ENCODE data around the gene ZCCHC7. TPM values are rescaled to one million over a fixed set of nuclear protein-coding genes. Genes with fewer than 3 reads are reported as not detected.

The ZCCHC7 gene
- total and polyA plus RNA-seq, 9 of the 15 experiments (the other 6 are each of a cell fraction or from before 2014, with no cell fraction given): 34.1 to 68.9 (median 48.8) TPM

DNA sequence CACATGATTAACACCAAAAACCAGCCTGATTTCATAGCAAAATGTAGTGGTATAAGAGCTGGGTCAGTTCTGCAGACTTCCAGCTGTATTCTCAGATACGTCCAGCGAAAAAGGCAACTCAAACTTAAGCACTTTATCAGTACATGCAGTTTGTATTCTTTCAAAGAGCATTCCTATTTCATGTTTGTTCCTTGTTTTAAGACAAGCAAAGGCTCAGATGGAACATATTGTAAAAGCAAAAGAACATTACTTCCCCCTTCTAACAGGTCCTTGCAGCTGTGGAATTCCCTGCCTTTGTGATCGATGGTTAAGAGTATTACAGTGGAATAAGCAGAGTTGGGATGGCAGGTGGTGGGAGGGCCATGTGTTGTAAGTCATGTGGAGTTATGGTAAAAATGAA is 215.8 kb downstream of the ZCCHC7 start (continued):
- TF ChIP-seq CCAR2 (IDR thresholded peaks at IDR 0.05; ENCODE audit: low read depth, low read length) (no peak), SMARCA4 (IDR thresholded peaks at IDR 0.05) (peak; percentile 68), KDM5B (IDR thresholded peaks at IDR 0.05; ENCODE audit: insufficient replicate concordance, low read depth, low read length) (no peak), DPF2 (IDR thresholded peaks at IDR 0.05) (peak; percentile 68), CBFA2T3 (IDR thresholded peaks at IDR 0.05) (peak; percentile 80), CBX1 (IDR thresholded peaks at IDR 0.05; ENCODE audit: low read depth) (no peak), FOXM1 (IDR thresholded peaks at IDR 0.05; ENCODE audit: low read depth) (peak; percentile 33; the same call in 1 of the 2 replicates), FOXM1 (CRISPR knock-in tag; IDR thresholded peaks at IDR 0.05; ENCODE audit: low read depth) (no peak), POLR2A (conservative IDR thresholded peaks at IDR 0.05) (no peak), CBFA2T2 (conservative IDR thresholded peaks at IDR 0.05) (peak; percentile 59), ZKSCAN1 (IDR thresholded peaks at IDR 0.05; ENCODE audit: low read depth, low read length) (no peak)
- TF ChIP-seq, protein P1, sequence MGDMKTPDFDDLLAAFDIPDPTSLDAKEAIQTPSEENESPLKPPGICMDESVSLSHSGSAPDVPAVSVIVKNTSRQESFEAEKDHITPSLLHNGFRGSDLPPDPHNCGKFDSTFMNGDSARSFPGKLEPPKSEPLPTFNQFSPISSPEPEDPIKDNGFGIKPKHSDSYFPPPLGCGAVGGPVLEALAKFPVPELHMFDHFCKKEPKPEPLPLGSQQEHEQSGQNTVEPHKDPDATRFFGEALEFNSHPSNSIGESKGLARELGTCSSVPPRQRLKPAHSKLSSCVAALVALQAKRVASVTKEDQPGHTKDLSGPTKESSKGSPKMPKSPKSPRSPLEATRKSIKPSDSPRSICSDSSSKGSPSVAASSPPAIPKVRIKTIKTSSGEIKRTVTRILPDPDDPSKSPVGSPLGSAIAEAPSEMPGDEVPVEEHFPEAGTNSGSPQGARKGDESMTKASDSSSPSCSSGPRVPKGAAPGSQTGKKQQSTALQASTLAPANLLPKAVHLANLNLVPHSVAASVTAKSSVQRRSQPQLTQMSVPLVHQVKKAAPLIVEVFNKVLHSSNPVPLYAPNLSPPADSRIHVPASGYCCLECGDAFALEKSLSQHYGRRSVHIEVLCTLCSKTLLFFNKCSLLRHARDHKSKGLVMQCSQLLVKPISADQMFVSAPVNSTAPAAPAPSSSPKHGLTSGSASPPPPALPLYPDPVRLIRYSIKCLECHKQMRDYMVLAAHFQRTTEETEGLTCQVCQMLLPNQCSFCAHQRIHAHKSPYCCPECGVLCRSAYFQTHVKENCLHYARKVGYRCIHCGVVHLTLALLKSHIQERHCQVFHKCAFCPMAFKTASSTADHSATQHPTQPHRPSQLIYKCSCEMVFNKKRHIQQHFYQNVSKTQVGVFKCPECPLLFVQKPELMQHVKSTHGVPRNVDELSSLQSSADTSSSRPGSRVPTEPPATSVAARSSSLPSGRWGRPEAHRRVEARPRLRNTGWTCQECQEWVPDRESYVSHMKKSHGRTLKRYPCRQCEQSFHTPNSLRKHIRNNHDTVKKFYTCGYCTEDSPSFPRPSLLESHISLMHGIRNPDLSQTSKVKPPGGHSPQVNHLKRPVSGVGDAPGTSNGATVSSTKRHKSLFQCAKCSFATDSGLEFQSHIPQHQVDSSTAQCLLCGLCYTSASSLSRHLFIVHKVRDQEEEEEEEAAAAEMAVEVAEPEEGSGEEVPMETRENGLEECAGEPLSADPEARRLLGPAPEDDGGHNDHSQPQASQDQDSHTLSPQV (IDR thresholded peaks at IDR 0.05): peak; percentile 39; the same call in 1 of the 2 replicates
- TF ChIP-seq, protein P2, sequence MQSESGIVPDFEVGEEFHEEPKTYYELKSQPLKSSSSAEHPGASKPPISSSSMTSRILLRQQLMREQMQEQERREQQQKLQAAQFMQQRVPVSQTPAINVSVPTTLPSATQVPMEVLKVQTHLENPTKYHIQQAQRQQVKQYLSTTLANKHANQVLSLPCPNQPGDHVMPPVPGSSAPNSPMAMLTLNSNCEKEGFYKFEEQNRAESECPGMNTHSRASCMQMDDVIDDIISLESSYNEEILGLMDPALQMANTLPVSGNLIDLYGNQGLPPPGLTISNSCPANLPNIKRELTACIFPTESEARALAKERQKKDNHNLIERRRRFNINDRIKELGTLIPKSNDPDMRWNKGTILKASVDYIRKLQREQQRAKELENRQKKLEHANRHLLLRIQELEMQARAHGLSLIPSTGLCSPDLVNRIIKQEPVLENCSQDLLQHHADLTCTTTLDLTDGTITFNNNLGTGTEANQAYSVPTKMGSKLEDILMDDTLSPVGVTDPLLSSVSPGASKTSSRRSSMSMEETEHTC (IDR thresholded peaks at IDR 0.05): no peak
- TF ChIP-seq, protein P3, sequence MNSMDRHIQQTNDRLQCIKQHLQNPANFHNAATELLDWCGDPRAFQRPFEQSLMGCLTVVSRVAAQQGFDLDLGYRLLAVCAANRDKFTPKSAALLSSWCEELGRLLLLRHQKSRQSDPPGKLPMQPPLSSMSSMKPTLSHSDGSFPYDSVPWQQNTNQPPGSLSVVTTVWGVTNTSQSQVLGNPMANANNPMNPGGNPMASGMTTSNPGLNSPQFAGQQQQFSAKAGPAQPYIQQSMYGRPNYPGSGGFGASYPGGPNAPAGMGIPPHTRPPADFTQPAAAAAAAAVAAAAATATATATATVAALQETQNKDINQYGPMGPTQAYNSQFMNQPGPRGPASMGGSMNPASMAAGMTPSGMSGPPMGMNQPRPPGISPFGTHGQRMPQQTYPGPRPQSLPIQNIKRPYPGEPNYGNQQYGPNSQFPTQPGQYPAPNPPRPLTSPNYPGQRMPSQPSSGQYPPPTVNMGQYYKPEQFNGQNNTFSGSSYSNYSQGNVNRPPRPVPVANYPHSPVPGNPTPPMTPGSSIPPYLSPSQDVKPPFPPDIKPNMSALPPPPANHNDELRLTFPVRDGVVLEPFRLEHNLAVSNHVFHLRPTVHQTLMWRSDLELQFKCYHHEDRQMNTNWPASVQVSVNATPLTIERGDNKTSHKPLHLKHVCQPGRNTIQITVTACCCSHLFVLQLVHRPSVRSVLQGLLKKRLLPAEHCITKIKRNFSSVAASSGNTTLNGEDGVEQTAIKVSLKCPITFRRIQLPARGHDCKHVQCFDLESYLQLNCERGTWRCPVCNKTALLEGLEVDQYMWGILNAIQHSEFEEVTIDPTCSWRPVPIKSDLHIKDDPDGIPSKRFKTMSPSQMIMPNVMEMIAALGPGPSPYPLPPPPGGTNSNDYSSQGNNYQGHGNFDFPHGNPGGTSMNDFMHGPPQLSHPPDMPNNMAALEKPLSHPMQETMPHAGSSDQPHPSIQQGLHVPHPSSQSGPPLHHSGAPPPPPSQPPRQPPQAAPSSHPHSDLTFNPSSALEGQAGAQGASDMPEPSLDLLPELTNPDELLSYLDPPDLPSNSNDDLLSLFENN (IDR thresholded peaks at IDR 0.05; ENCODE audit: low read depth in 2 of 2, low read length in 2 of 2): no peak
- TF ChIP-seq, protein P4, sequence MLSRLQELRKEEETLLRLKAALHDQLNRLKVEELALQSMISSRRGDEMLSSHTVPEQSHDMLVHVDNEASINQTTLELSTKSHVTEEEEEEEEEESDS (CRISPR knock-in tag; IDR thresholded peaks at IDR 0.05): no peak
- TF ChIP-seq, protein P5, sequence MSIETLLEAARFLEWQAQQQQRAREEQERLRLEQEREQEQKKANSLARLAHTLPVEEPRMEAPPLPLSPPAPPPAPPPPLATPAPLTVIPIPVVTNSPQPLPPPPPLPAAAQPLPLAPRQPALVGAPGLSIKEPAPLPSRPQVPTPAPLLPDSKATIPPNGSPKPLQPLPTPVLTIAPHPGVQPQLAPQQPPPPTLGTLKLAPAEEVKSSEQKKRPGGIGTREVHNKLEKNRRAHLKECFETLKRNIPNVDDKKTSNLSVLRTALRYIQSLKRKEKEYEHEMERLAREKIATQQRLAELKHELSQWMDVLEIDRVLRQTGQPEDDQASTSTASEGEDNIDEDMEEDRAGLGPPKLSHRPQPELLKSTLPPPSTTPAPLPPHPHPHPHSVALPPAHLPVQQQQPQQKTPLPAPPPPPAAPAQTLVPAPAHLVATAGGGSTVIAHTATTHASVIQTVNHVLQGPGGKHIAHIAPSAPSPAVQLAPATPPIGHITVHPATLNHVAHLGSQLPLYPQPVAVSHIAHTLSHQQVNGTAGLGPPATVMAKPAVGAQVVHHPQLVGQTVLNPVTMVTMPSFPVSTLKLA (conservative IDR thresholded peaks at IDR 0.05): 0 out of 4 replicates have a peak, but pooled peaks of 1 of the 2 experiments have one; percentile 15
